Lower leg skin (tissue), 4 donors: ENCODE measurements around the gene CAMTA1. TPM values are rescaled to one million over a fixed set of nuclear protein-coding genes. Genes with fewer than 3 reads are reported as not detected.

Experiments
- DNase-seq, 2 donors: peaks; one replicate each; pipeline ENCODE4 v3.0.0-alpha.2; 2019; ENCODE audit warnings: low spot score in 2 of 2
- H3K4me3 ChIP-seq: fragments of 200-600 bp; sonication (generic); 2 replicates; pipeline ENCODE4 v1.5.1; 2017; ENCODE audit warnings: mild to moderate bottlenecking, low read depth; ENCODE audit not compliant: poor library complexity, severe bottlenecking
- POLR2A ChIP-seq, 2 donors: fragments of 450-650 bp; IDR thresholded peaks; one replicate each; pipeline ENCODE4 v1.6.1; 2016 to 2017; ENCODE audit warnings: antibody characterized with exemption in 2 of 2, mild to moderate bottlenecking in 1 of 2, moderate library complexity in 1 of 2
- WGBS, 2 donors: methylation state at CpG; one replicate each; pipeline ENCODE4 v1.1.5; 2018; 5-methylcytosine and 5-hydroxymethylcytosine counted together
- intact Hi-C: fragments of 100-400 bp; cut with DNase I; formaldehyde crosslinking; loops from one replicate; pipeline ENCODE4 v1.15.0; 2023; ENCODE audit warnings: low total_unique reads
- total RNA-seq, 4 donors: library from RNA; depleted of rRNA; stranded (reverse); fragments of >200 nt; gene quantifications; one replicate each; pipeline ENCODE4 v1.1.0, GENCODE V29; 2016
- TF ChIP-seq, protein P1 (sequence below), 3 donors: fragments of 450-650 bp; IDR thresholded peaks; one replicate each; pipeline ENCODE4 v1.5.1; 2016; ENCODE audit warnings: antibody characterized with exemption in 3 of 3, mild to moderate bottlenecking in 3 of 3, moderate library complexity in 2 of 3

The CAMTA1 gene
- total RNA-seq, 4 donors from 2014 or later, result 24.4 to 52.3 (median 32.9) TPM

GRCh38 chr1:6984536-6984935 lies 199.3 kb downstream of the CAMTA1 start:
- WGBS, 2 donors, result 66 to 71% methylated on average over 14 of the region's 14 CpGs
- DNase-seq, result no peak
- intact Hi-C loops, result no loop called here
- H3K4me3 ChIP-seq, result no peak overlapping the region
- TF ChIP-seq POLR2A (IDR thresholded peaks at IDR 0.05), result no peak
- TF ChIP-seq, protein P1, sequence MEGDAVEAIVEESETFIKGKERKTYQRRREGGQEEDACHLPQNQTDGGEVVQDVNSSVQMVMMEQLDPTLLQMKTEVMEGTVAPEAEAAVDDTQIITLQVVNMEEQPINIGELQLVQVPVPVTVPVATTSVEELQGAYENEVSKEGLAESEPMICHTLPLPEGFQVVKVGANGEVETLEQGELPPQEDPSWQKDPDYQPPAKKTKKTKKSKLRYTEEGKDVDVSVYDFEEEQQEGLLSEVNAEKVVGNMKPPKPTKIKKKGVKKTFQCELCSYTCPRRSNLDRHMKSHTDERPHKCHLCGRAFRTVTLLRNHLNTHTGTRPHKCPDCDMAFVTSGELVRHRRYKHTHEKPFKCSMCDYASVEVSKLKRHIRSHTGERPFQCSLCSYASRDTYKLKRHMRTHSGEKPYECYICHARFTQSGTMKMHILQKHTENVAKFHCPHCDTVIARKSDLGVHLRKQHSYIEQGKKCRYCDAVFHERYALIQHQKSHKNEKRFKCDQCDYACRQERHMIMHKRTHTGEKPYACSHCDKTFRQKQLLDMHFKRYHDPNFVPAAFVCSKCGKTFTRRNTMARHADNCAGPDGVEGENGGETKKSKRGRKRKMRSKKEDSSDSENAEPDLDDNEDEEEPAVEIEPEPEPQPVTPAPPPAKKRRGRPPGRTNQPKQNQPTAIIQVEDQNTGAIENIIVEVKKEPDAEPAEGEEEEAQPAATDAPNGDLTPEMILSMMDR (IDR thresholded peaks at IDR 0.05), result no peak

DNA sequence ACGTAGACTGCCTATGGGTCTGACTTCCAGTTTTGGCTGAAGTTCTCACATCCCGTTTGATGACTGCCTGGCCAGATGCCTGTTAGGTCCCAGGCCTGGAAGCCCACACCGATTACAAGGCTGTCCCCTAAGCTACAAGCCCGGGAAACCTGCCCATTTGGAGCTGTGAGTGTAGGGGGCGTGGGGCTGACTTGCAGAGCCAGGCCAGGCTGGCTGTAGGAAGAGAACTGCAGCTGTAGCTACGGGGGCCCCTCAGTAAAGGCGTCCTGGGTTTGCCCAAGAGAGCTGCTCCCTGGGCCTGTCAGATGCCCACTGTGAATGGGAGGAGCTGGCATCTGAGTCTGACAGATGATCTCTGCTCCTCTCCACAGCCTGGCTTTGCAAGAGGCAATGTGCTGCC lies 199.7 kb downstream of the CAMTA1 start:
- DNase-seq, result no peak
- intact Hi-C loops, result no loop called here
- TF ChIP-seq, protein P1 (IDR thresholded peaks at IDR 0.05), result no peak
- no peak for TF ChIP-seq POLR2A (IDR thresholded peaks at IDR 0.05)
- WGBS, 2 donors, result 38 to 39% methylated on average over 6 to 7 of the region's 7 CpGs
- H3K4me3 ChIP-seq, result no peak overlapping the region

DNA sequence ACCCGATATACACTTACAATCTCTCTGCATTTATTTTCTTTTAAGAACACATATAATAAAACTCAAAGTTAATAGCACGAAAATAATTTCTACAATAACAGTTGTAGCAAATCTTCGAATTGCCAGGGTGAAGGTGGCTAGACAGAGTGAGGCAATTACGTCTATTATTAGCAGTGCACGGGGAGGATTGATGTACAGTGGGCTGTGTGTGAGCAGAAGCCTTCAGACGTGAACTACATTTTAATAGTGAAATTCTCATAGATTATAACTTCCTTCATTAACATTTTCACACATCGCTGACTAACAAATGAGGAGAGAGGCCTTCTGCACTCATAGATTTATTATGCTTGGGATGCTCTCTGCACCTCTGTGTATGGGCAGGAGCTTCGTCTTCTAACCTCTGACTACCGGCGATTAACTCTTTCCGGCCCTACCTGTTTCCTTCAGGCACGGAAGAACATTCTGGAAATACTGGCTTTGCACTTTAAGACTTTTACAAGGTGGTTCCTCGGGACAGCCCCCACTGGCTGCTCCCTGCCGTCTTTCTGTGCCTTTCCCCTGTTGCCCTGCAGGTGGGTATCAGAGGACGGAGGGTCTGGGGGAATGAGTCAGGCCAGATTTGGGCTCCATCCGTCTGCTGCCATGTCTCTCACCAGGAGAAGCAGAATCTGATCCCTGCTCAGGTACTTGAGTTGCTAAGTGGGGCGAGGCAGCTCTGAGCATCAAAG lies 200.5 kb downstream of the CAMTA1 start:
- intact Hi-C loops, result no loop called here
- DNase-seq, result no peak
- WGBS, 2 donors, result 79% methylated on average over 17 of the region's 17 CpGs
- TF ChIP-seq POLR2A (IDR thresholded peaks at IDR 0.05), result no peak
- H3K4me3 ChIP-seq, result no peak overlapping the region

DNA sequence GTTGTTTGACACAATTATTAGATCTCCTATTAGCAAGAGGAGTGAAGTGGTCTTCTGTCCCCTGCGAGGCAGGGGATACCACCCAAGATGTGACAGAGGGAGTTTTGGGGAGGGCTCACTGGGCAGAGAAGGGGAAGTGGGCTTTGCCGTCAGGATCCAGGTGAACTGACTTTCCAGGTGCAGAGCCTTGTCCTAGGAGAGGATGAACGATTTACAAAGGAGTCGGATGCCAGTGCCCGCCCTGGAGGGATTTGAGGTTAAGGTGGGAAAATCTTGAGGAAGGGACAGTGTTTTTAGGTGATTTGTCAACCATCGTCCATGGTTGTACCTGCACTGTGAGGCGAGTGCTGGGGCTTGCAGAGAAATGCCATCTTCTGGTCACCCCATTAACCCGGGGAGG lies 201.0 kb downstream of the CAMTA1 start:
- no peak for TF ChIP-seq POLR2A (IDR thresholded peaks at IDR 0.05)
- TF ChIP-seq, protein P1 (IDR thresholded peaks at IDR 0.05), result no peak

GRCh38 chr1:6987940-6988339 lies 202.7 kb downstream of the CAMTA1 start:
- no peak for DNase-seq
- no peak for TF ChIP-seq POLR2A (IDR thresholded peaks at IDR 0.05)
- TF ChIP-seq, protein P1 (IDR thresholded peaks at IDR 0.05), result no peak
- H3K4me3 ChIP-seq, result no peak overlapping the region
- WGBS, 2 donors, result 88 to 94% methylated on average over 9 of the region's 9 CpGs
- intact Hi-C loops, result no loop called here

More for the DNA sequence above, 201.0 kb downstream of the CAMTA1 start:
- no peak for DNase-seq
- intact Hi-C loops, result no loop called here
- no peak overlapping the region for H3K4me3 ChIP-seq
- WGBS, 2 donors, result 84% methylated on average over 8 of the region's 8 CpGs

GRCh38 chr1:6988796-6989195 lies 203.5 kb downstream of the CAMTA1 start:
- no peak overlapping the region for H3K4me3 ChIP-seq
- 68 to 77% methylated on average over 3 of the region's 3 CpGs for WGBS, 2 donors
- no peak for DNase-seq
- intact Hi-C loops, result no loop called here
- TF ChIP-seq, protein P1 (IDR thresholded peaks at IDR 0.05), result no peak
- no peak for TF ChIP-seq POLR2A (IDR thresholded peaks at IDR 0.05)
